GM18868 (cell line): ENCODE results near the gene FBXW7.

Experiments
- ATAC-seq: cut with Tn5 transposase; IDR thresholded peaks from one replicate; pipeline ENCODE4 v1.9.1; 2021; ENCODE audit warnings: mild to moderate bottlenecking, moderate library complexity; ENCODE audit not compliant: unreplicated experiment

Gene FBXW7

GRCh38 chr4:152434011-152434410 is 101.9 kb downstream of the FBXW7 start:
- ATAC-seq = no peak

- ATAC-seq = no peak
Measured at GRCh38 chr4:152431784-152432183, 104.1 kb downstream of the FBXW7 start.

- ATAC-seq = no peak
Measured at GRCh38 chr4:152431291-152431690, 104.6 kb downstream of the FBXW7 start.

GRCh38 chr4:152430507-152430906 is 105.4 kb downstream of the FBXW7 start:
- peak; percentile 50 for ATAC-seq

GRCh38 chr4:152427981-152428380 is 107.9 kb downstream of the FBXW7 start:
- no peak for ATAC-seq

- ATAC-seq = no peak
Measured at GRCh38 chr4:152424977-152425376, 110.9 kb downstream of the FBXW7 start.

- ATAC-seq = no peak
Measured at GRCh38 chr4:152424396-152424795, 111.5 kb downstream of the FBXW7 start.

- ATAC-seq = no peak
Measured at GRCh38 chr4:152422817-152423320, 113.0 kb downstream of the FBXW7 start.

- ATAC-seq = no peak
Measured at GRCh38 chr4:152421576-152421975, 114.3 kb downstream of the FBXW7 start.

- ATAC-seq = no peak
Measured at GRCh38 chr4:152419809-152420208, 116.1 kb downstream of the FBXW7 start.

GRCh38 chr4:152417673-152418072 is 118.2 kb downstream of the FBXW7 start:
- no peak for ATAC-seq

- no peak for ATAC-seq
Measured at GRCh38 chr4:152415980-152416379, 119.9 kb downstream of the FBXW7 start.

GRCh38 chr4:152408514-152409327 is 127.2 kb downstream of the FBXW7 start:
- ATAC-seq = no peak

GRCh38 chr4:152401424-152401823 is 134.5 kb downstream of the FBXW7 start:
- ATAC-seq = no peak

- peak; percentile 92 for ATAC-seq
Measured at GRCh38 chr4:152399246-152399645, 136.6 kb downstream of the FBXW7 start.

- no peak for ATAC-seq
Measured at GRCh38 chr4:152398060-152398459, 137.8 kb downstream of the FBXW7 start.

GRCh38 chr4:152394791-152395190 is 141.1 kb downstream of the FBXW7 start:
- ATAC-seq = no peak

GRCh38 chr4:152392079-152392478 is 143.8 kb downstream of the FBXW7 start:
- no peak for ATAC-seq

GRCh38 chr4:152390216-152390615 is 145.7 kb downstream of the FBXW7 start:
- no peak for ATAC-seq

GRCh38 chr4:152389359-152389758 is 146.5 kb downstream of the FBXW7 start:
- no peak for ATAC-seq

GRCh38 chr4:152385551-152385950 is 150.3 kb downstream of the FBXW7 start:
- no peak for ATAC-seq

GRCh38 chr4:152382057-152382785 is 153.7 kb downstream of the FBXW7 start:
- peak; percentile 71 for ATAC-seq
